Activated naive CD4-positive, alpha-beta T cell treated with anti-CD3 and anti-CD28 coated beads, Interleukin-2, amount 10 ng/mL, durations not matched to agents 7 days and 5 days (primary cell): ENCODE results near the gene TKFC.
"Not testable (repeated sequence)": the region's sequence is repeated elsewhere in the genome, so short reads cannot be mapped to it uniquely, and the experiment has no call there.

ENCODE experiments used
- CTCF ChIA-PET: fragments of 350-600 bp; sonication (Branson Sonifier 250); formaldehyde crosslinking; loops from one replicate; lab custom pipeline; 2021; ENCODE audit warnings: antibody characterized with exemption; lab: Charles Lee
- DNase-seq: peaks from one replicate; pipeline ENCODE4 v3.0.0-alpha.2; 2020
- H3K27ac Mint-ChIP-seq: one replicate; pipeline ENCODE4 v1.8.0; 2021; ENCODE audit warnings: mild to moderate bottlenecking, moderate library complexity, mixed read lengths
- H3K27me3 Mint-ChIP-seq: one replicate; pipeline ENCODE4 v1.8.0; 2021; ENCODE audit warnings: mild to moderate bottlenecking, mixed read lengths
- H3K36me3 Mint-ChIP-seq: one replicate; pipeline ENCODE4 v1.8.0; 2021; ENCODE audit warnings: mixed read lengths
- H3K4me1 Mint-ChIP-seq: one replicate; pipeline ENCODE4 v1.8.0; 2021; ENCODE audit warnings: mixed read lengths
- H3K4me3 Mint-ChIP-seq: one replicate; pipeline ENCODE4 v1.8.0; 2021; ENCODE audit warnings: mild to moderate bottlenecking, moderate library complexity, mixed read lengths
- H3K9me3 Mint-ChIP-seq: one replicate; pipeline ENCODE4 v1.8.0; 2021; ENCODE audit warnings: mixed read lengths

The TKFC gene

DNA sequence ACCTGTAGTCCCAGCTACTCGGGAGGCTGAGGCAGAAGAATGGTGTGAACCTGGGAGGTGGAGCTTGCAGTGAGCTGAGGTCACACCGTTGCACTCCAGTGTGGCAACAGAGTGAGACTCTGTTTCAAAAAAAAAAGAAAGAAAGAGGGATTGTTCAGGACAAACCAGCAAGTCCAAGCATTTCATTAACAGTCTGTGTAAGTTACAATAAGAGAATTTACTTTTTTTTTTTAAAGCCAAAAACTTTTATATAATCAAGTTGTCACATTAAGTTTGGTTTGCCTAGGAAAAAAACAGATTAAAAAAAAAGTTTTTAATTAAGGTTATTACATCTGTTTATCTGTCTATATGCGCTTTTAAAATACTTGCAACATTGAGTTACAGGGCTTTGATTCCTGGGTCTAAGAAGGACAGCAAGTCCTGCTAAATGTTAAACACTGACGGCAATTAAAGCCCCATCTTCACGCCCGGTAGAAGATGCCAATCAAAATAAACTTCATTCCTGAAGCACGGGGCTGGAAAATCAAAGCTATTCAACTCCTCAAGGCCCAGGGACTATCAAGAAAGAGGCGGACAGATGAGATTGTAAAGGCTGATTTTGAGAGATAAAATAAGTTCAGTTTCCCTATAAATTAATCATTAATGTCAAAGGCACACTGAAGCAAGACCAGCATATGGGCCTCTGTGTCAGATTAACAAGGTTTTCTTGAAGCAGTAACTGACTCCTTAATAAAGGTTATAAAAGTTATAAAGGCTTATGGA, 39.8 kb downstream of the TKFC start:
- Mint-ChIP-seq H3K27me3 (no peaks in the 10 kb centered on the region), H3K27ac (peak overlapping the region; percentile 24), H3K9me3 (peaks cover 4% of the 10 kb centered on the region), H3K4me1 (peaks cover 7% of the 10 kb centered on the region), H3K36me3 (peaks cover 45% of the 10 kb centered on the region), H3K4me3 (no peak overlapping the region)
- DNase-seq, result no peak
- CTCF ChIA-PET, result interaction anchor here (0.7 to 1.3 kb wide), 2 partner anchors 12 to 37 kb away, joined by 3 read pairs; no protein-coding TSS in a partner anchor

DNA sequence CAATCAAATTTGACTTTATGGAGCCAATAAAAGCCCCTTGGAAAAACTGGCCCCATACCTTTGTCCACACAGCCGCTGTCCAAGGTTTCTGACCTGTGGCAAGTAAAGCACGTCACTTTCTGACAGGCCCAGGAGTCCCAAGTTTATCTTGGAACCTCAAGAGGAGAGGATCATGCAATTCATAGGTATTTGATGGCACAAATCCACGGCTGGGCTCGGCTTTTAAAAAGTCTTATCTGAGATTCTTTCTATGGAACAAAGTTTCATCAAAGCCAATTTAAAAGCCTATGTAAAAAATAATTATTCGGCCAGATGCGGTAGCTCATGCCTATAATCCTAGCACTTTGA, 42.7 kb downstream of the TKFC start:
- CTCF ChIA-PET, result interaction anchor here (2.4 kb wide), 1 partner anchor 9 kb away, joined by 17 read pairs; no protein-coding TSS in a partner anchor
- no peak for DNase-seq
- peaks cover 24% of the 10 kb centered on the region for H3K36me3 Mint-ChIP-seq
- H3K9me3 Mint-ChIP-seq, result peaks cover 4% of the 10 kb centered on the region
- H3K27ac Mint-ChIP-seq, result no peak overlapping the region
- H3K4me1 Mint-ChIP-seq, result no peaks in the 10 kb centered on the region
- H3K27me3 Mint-ChIP-seq, result no peaks in the 10 kb centered on the region
- no peak overlapping the region for H3K4me3 Mint-ChIP-seq

DNA sequence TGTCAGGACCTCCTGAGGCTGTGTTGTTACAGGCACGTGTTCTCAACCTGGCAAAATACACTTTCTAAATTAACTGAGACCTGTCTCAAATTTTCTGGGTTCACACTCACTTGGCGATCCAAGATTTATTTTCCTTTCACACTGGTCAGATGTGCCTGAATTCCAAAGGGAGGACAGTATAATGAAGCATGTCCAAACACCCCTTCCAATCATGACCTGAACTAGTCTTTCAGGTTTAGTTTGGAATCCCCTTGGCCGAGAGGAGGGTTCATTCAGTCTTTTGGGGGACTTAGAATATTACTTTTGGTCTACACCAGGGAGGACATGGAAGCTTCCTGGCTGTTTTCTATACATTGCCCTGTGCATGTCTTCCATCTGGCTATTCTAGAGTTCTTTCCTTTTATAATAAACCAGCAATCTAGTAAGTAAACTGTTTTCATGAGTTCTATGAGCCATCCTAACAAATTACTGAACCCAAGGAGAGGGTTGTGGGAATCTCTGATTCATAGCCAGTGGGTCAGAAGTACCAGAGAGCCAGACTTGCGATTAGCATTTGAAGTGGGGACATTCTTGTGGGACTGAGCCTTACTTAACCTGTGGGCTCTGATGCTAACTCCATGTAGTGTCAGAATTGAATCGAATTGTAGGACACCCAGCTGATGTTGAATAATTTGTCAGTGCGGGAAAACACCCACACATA, 44.6 kb downstream of the TKFC start:
- Mint-ChIP-seq H3K4me1 (no peaks in the 10 kb centered on the region), H3K9me3 (peaks cover 4% of the 10 kb centered on the region), H3K36me3 (peaks cover 15% of the 10 kb centered on the region), H3K27ac (no peak overlapping the region), H3K4me3 (no peak overlapping the region), H3K27me3 (no peaks in the 10 kb centered on the region)
- DNase-seq, result no peak
- CTCF ChIA-PET, result no interaction called here

DNA sequence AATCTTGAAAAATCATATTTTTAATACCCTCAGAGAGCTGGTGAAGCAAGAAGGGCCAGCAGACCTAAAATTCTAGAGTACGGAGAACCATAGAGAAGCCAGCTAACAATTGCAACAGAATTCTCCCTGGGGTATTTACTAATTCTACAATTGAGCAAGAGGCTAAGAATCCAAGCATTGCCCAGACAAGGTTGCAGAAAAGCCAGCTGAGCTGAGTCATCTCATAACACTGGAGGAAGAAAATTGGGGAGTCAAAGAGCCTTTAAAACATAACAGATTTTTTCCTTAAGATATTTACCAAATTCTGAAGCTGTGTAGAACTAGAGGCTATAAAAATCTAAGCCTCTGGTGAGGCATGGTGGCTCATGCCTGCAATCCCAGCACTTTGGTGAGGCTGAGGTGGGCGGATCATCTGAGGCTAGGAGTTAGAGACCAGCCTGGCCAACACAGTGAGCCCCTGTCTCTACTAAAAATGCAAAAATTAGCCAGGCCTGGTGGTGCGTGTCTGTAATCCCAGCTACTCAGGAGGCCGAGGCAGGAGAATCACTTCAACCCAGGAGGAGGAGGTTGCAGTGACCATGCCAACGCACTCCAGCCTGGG, 45.8 kb downstream of the TKFC start:
- Mint-ChIP-seq H3K27me3 (no peaks in the 10 kb centered on the region), H3K36me3 (peaks cover 12% of the 10 kb centered on the region), H3K9me3 (peaks cover 2% of the 10 kb centered on the region), H3K27ac (no peak overlapping the region), H3K4me3 (no peak overlapping the region), H3K4me1 (no peaks in the 10 kb centered on the region)
- no peak for DNase-seq
- CTCF ChIA-PET, result no interaction called here

DNA sequence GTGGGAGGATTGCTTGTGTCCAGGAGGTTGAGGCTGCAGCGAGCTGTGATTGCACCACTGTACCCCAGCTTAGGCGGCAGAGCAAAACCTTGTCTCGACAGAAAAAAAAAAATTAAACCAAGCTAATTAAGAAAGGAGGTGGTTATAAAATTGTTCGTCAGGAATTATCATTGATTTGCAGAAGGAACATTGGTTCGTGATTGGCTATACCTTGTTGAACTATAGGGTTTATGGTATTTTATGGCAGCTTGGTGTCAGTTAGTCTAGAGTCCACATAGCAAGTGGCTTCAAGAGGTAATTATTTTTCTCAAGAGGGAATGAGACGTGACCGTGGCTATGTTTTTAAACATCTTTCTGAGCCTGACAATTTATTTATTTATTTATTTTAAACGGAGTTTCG, 47.9 kb downstream of the TKFC start:
- H3K4me3 Mint-ChIP-seq, result no peak overlapping the region
- peaks cover 5% of the 10 kb centered on the region for H3K36me3 Mint-ChIP-seq
- no peak overlapping the region for H3K27ac Mint-ChIP-seq
- CTCF ChIA-PET, result interaction anchor here (9.6 kb wide), 1 partner anchor 43 kb away, joined by 309 read pairs; the partner anchor contains the start of genes DDB1 and TKFC
- no peaks in the 10 kb centered on the region for H3K9me3 Mint-ChIP-seq
- H3K4me1 Mint-ChIP-seq, result peaks cover 6% of the 10 kb centered on the region
- no peak for DNase-seq
- no peaks in the 10 kb centered on the region for H3K27me3 Mint-ChIP-seq

DNA sequence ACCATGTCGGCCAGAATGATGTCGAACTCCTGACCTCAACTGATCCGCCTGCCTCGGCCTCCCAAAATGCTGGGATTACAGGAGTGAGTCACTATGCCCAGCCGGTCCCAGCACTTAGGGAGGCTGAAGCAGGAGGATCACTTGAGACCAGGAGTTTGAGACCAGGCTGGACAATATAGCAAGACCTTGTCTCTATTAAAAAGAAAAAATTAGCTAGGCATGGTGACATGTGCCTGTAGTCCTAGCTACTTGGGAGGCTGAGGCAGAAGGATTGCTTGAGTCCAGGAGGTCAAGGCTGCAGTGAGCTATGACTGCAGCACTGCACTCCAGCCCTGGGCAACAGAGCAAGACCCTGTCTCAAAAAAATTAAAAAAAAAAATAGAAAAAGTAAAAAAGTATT, 50.8 kb downstream of the TKFC start:
- H3K27me3 Mint-ChIP-seq, H3K9me3 Mint-ChIP-seq, H3K27ac Mint-ChIP-seq, H3K36me3 Mint-ChIP-seq, H3K4me1 Mint-ChIP-seq, H3K4me3 Mint-ChIP-seq, DNase-seq: not testable (repeated sequence)
- CTCF ChIA-PET, result interaction anchor here (0.6 to 9.6 kb wide), 9 partner anchors 9 to 130 kb away, joined by 3 to 309 read pairs (median 7); partner anchors contain the start of genes CYB561A3, DDB1, TKFC and TMEM138

DNA sequence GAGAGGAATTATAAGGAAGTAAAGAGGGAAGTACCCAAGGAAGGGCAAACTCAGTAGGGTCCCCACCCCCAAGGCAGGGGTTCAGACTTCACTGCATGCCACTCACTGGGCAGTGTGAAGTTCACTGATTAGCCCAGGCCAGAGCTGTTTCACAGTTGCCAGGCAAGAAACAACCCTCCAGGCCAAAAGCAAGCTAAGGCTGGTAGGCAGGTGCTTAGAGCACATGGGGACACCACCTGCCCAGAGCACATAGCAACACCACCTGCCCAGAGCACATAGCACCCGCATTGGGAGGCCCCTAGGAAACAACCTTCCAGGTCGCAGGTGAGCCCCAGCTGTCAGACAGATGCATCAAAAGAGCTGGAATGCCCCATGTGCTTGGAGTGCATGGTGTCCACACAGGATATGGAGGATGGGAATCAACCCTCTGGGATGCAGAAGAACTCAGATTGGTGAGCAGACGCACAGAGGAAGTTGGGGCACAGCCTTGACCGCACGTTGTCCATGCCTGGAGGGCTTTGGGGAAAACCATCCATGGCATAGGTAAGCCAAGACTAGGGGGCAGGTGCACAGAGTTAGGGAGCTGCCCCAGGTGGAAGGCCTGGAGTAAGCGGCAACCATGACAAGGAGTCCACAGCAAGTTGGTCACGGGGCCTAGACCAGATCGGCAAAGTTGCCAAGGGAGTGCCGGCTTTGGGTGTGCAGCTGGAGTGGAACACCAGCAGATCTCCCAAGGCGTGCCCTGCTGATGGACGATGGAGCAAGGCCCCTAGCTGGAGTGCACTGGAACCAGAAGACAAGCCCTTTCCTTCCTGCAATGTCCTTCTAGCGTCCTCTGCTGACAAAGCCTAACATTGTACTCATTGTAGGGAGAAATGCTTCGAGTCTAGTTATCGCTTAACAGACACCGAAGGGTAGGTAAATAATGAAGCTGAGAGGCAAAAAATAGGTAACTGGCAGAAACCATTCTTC, 51.5 kb downstream of the TKFC start:
- DNase-seq, result no peak
- peaks cover 2% of the 10 kb centered on the region for H3K36me3 Mint-ChIP-seq
- H3K27me3 Mint-ChIP-seq, result no peaks in the 10 kb centered on the region
- peaks cover 6% of the 10 kb centered on the region for H3K4me1 Mint-ChIP-seq
- peaks cover 1% of the 10 kb centered on the region for H3K9me3 Mint-ChIP-seq
- H3K4me3 Mint-ChIP-seq, result no peak overlapping the region
- CTCF ChIA-PET, result interaction anchor here (0.5 to 9.6 kb wide), 27 partner anchors 9 to 554 kb away, joined by 3 to 309 read pairs (median 6); partner anchors contain the start of genes CYB561A3, DDB1, TKFC and TMEM138
- no peak overlapping the region for H3K27ac Mint-ChIP-seq

DNA sequence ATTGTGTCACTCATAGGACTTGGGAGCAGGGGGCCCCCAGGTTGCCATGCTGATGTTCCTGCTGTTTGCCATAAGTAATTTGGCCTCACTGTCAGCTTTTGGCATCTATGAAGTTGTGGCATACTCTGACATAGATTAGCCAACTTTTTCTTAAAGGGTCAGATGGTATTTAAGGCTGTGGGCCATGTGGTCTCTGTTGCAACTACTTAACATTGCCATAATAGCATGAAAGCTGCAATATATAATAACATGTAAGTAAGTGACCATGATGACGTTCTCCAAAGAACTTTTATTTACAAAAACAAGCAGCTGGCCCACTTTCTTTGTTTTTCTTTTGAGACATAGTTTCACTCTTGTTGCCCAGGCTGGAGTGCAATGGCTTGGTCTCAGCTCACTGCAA, 57.1 kb downstream of the TKFC start:
- CTCF ChIA-PET, result interaction anchor here (4.6 kb wide), 1 partner anchor 54 kb away, joined by 73 read pairs; no protein-coding TSS in a partner anchor
- Mint-ChIP-seq H3K27me3 (no peaks in the 10 kb centered on the region), H3K9me3 (peaks cover 4% of the 10 kb centered on the region), H3K4me3 (no peak overlapping the region), H3K36me3 (peaks cover 6% of the 10 kb centered on the region), H3K4me1 (peaks cover 33% of the 10 kb centered on the region), H3K27ac (no peak overlapping the region)
- no peak for DNase-seq

DNA sequence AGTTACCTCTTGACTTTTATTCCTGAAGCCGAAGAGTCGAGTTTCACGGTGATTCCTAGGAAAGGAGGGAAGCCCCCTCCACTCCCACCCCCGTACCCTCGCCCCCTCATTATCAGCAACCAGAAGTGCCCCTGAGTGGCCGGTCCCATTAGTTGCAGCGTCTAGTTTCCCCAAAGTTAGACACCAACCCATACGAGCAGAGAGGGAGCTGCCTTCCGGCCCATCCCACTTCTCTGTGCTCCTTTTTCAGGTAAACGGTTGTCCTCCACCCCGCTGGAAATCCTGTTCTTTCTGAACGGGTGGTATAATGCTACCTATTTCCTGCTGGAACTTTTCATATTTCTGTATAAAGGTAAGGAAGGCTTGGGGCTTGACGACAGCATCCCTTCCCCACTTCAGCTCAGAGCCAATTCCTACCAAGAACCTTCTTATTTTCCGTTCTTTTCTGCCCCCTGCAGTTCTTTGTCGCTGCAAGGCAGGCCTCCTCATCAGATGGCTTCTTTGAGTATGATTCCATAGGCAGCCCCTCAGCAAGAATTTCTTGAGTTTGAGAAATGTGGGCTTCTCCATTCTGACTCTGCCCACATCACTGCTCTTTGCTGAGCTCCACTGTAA, 60.1 kb downstream of the TKFC start:
- Mint-ChIP-seq H3K36me3 (peaks cover 6% of the 10 kb centered on the region), H3K4me1 (peaks cover 26% of the 10 kb centered on the region), H3K27me3 (no peaks in the 10 kb centered on the region), H3K9me3 (peaks cover 4% of the 10 kb centered on the region), H3K4me3 (peak overlapping the region; percentile 85), H3K27ac (peak overlapping the region; percentile 87)
- DNase-seq, result peak; percentile 34
- CTCF ChIA-PET, result interaction anchor here (0.8 to 4.6 kb wide), 15 partner anchors 9 to 312 kb away, joined by 3 to 73 read pairs (median 5); partner anchors contain the start of genes CPSF7, SDHAF2 and TMEM138
